ENCODE results near the gene ABAT.

DNA sequence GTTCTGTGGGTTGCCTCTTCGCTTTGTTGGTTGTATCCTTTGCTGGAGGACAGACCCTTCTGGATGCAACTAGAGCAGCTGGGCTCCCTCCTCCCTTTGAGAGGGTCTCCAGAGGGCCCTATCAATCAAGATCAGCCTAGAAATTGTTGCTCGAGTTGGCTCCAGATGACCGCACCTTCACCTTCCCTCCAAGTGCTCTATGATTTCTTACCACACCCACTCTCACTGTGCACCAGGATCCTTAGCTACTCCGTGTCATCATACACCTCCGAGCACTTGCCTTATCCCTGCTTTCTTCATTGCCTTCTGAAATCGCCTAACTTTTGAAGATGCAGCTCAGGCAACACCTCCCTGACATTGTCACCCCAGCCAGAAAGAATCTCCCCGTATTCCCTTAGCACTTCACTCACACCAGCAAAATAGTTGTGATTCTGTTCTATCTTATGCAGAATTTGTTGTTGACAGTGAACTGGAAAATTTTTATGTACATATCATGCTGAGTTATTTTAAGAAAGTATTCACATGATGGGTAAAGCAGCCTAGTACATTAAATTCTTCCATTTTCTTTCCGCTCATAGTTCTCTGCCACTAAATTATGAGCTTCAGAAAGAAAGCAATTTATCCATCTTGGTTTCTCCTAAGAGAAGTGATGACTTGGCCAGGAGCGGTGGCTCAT is 52.9 kb downstream of the ABAT start:
- TF ChIP-seq, protein P1, sequence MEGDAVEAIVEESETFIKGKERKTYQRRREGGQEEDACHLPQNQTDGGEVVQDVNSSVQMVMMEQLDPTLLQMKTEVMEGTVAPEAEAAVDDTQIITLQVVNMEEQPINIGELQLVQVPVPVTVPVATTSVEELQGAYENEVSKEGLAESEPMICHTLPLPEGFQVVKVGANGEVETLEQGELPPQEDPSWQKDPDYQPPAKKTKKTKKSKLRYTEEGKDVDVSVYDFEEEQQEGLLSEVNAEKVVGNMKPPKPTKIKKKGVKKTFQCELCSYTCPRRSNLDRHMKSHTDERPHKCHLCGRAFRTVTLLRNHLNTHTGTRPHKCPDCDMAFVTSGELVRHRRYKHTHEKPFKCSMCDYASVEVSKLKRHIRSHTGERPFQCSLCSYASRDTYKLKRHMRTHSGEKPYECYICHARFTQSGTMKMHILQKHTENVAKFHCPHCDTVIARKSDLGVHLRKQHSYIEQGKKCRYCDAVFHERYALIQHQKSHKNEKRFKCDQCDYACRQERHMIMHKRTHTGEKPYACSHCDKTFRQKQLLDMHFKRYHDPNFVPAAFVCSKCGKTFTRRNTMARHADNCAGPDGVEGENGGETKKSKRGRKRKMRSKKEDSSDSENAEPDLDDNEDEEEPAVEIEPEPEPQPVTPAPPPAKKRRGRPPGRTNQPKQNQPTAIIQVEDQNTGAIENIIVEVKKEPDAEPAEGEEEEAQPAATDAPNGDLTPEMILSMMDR (IDR thresholded peaks at IDR 0.05) = no peak
- TF ChIP-seq POLR2A (IDR thresholded peaks at IDR 0.05) (no peak), POLR2AphosphoS5 (IDR thresholded peaks at IDR 0.05) (no peak)
